SU-DHL-6 (cell line): ENCODE results near the gene DELE1.

ENCODE experiments used
- EZH2phosphoT487 ChIP-seq: fragments of 200-600 bp; sonication (generic), shearing (Covaris generic); conservative IDR thresholded peaks from 2 replicates; pipeline ENCODE4 v1.6.1; 2018; ENCODE audit warnings: mild to moderate bottlenecking, antibody characterized with exemption, low read length, moderate library complexity, mixed read lengths
- TF ChIP-seq, protein P1 (sequence below): fragments of 200-600 bp; sonication (generic); IDR thresholded peaks from one replicate; pipeline ENCODE4 v1.5.1; 2017; ENCODE audit warnings: antibody characterized with exemption, mild to moderate bottlenecking, low read length, moderate library complexity; ENCODE audit not compliant: insufficient read depth, poor library complexity, severe bottlenecking

- TF ChIP-seq, protein P1, sequence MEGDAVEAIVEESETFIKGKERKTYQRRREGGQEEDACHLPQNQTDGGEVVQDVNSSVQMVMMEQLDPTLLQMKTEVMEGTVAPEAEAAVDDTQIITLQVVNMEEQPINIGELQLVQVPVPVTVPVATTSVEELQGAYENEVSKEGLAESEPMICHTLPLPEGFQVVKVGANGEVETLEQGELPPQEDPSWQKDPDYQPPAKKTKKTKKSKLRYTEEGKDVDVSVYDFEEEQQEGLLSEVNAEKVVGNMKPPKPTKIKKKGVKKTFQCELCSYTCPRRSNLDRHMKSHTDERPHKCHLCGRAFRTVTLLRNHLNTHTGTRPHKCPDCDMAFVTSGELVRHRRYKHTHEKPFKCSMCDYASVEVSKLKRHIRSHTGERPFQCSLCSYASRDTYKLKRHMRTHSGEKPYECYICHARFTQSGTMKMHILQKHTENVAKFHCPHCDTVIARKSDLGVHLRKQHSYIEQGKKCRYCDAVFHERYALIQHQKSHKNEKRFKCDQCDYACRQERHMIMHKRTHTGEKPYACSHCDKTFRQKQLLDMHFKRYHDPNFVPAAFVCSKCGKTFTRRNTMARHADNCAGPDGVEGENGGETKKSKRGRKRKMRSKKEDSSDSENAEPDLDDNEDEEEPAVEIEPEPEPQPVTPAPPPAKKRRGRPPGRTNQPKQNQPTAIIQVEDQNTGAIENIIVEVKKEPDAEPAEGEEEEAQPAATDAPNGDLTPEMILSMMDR = peak; percentile 12
- no peak for TF ChIP-seq EZH2phosphoT487
These were observed 34.3 kb upstream of the DELE1 start for GRCh38 chr5:141889282-141889871.
